NB4 (cell line): ENCODE measurements around the gene BARX2.

Experiments
- DNase-seq: peaks from one replicate; pipeline ENCODE4 v3.0.0; 2010; ENCODE audit warnings: low read depth
- H3K4me3 ChIP-seq: one replicate; pipeline ENCODE4 v1.5.1; 2011; ENCODE audit warnings: mild to moderate bottlenecking, low read depth, low read length, moderate library complexity
- MYC ChIP-seq: IDR thresholded peaks from 2 replicates; pipeline ENCODE4 v1.6.1; 2011; ENCODE audit warnings: low read depth, low read length
- POLR2A ChIP-seq: IDR thresholded peaks from 2 replicates; pipeline ENCODE4 v1.6.1; 2011; ENCODE audit warnings: mild to moderate bottlenecking; ENCODE audit not compliant: insufficient read length; ENCODE audit errors: extremely low read depth
- TF ChIP-seq, protein P1 (sequence below): IDR thresholded peaks from one replicate; pipeline ENCODE4 v1.5.1; 2012; ENCODE audit warnings: low read depth, low read length
- TF ChIP-seq, protein P2 (sequence below): IDR thresholded peaks from 2 replicates; pipeline ENCODE4 v1.6.1; 2011; ENCODE audit warnings: low read depth, low read length

The BARX2 gene

DNA sequence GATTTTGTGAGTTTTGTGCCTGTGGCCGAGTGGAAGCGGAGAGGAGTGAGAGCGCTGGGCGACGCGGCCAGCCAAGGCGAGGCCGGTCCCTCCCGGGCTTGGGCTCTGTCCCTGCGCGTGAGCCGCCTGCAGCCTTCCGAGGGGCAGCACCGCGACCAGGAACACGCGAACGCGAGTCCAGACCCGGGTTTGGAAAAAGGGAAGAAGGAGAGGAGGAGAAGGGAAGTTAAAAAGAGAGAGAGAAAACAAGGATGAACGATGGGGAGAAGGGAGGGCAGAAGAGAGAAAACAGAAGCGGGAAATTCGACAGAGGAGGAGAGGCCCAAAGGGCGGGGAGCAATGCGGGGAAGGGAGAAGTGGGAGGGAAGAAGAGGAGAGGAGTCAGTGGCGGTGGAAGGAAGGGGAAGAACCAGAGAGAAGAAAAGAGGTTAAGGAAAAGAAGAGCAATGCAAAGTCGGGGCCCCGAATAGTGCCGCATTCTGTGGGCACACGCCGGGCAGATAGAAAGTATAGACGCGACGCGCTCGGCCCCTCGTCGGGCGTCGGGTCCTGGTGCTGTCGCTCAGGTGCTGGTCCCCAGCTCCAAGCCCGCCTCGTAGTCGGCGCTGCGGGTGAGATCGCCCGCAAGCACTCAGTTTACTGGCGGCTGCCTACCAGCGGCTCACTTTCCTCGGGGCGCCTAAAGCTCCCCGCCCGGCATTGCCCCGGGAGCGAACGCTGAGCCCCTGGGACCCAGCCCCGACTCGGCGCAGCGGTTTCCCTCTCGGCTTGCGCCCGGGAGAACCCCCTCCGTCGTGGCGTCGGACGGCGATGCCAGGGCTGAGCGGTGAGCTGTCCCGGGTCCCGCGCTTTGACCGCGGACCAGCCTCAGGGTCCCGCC is 2.8 kb upstream of the BARX2 start:
- TF ChIP-seq MYC (no peak), POLR2A (no peak)
- TF ChIP-seq, protein P1, sequence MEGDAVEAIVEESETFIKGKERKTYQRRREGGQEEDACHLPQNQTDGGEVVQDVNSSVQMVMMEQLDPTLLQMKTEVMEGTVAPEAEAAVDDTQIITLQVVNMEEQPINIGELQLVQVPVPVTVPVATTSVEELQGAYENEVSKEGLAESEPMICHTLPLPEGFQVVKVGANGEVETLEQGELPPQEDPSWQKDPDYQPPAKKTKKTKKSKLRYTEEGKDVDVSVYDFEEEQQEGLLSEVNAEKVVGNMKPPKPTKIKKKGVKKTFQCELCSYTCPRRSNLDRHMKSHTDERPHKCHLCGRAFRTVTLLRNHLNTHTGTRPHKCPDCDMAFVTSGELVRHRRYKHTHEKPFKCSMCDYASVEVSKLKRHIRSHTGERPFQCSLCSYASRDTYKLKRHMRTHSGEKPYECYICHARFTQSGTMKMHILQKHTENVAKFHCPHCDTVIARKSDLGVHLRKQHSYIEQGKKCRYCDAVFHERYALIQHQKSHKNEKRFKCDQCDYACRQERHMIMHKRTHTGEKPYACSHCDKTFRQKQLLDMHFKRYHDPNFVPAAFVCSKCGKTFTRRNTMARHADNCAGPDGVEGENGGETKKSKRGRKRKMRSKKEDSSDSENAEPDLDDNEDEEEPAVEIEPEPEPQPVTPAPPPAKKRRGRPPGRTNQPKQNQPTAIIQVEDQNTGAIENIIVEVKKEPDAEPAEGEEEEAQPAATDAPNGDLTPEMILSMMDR = no peak
- TF ChIP-seq, protein P2, sequence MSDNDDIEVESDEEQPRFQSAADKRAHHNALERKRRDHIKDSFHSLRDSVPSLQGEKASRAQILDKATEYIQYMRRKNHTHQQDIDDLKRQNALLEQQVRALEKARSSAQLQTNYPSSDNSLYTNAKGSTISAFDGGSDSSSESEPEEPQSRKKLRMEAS = no peak
- DNase-seq = no peak
- no peak overlapping the region for H3K4me3 ChIP-seq

DNA sequence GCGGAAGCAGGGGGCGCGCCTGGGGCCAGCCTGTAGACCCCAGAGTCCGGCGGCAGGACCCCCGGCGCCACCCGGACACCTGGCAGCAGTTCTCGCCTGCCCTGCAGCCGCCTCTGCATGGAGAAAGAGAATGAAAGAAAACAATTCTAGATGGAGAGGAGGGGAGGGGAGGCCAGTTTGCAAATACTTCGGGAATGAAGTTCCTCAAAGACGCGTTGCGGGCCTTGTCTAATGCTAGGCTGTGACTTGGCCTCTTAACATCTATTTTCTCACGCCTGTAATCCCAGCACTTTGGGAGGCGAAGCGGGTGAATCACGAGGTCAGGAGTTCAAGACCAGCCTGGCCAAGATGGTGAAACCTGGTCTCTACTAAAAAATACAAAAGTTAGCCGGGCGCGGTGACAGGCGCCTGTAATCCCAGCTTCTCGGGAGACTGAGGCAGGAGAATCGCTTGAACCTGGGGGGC is 2.1 kb upstream of the BARX2 start:
- H3K4me3 ChIP-seq = no peak overlapping the region
- no peak for DNase-seq
- TF ChIP-seq MYC (no peak), POLR2A (no peak)
- TF ChIP-seq, protein P1 = no peak
- TF ChIP-seq, protein P2 = no peak

DNA sequence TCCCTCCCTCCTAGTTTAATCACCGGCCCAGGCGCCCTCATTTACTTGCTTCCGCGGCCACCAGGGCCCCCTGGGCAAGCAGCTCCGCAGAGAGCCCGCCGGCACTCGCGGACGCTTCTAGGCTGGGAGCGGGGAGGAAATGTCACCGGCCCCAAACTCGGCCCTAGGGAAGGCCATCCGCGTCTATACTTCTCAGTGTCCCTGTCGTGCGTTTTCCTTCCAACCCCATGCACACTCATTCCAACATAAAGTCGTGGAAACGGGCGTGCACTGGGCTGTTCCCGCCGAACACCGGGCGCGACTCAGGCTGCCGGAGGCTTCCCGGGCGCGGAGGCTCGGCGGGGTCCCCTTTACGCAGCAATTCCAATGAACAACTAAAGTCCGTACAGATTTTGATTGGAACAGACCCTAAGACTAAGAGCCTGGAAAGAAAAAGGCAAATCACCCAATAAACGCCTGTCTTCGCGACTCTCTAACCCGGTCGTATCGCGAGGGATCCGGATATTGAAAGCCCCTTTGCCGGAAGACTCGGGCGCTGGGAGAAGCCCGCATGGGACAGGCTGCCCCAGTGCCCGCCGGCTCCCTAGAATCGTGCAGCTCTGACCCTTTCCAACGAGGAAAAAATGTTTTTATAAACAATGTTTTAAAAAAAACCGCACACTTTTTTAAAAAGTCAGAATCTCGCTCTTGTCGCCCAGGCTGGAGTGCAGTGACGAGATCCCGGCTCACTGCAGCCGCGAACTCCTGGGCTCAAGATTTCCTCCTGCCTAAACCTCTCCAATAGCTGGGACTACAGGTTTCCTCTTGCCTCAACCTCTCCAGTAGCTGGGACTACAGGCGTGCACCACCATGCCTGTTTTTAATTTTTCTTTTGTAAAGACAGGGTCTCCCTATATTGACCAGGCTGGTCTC is 1.3 kb upstream of the BARX2 start:
- no peak overlapping the region for H3K4me3 ChIP-seq
- DNase-seq = no peak
- no peak for TF ChIP-seq POLR2A
- TF ChIP-seq MYC = no peak
- TF ChIP-seq, protein P2 = no peak
- TF ChIP-seq, protein P1 = no peak

DNA sequence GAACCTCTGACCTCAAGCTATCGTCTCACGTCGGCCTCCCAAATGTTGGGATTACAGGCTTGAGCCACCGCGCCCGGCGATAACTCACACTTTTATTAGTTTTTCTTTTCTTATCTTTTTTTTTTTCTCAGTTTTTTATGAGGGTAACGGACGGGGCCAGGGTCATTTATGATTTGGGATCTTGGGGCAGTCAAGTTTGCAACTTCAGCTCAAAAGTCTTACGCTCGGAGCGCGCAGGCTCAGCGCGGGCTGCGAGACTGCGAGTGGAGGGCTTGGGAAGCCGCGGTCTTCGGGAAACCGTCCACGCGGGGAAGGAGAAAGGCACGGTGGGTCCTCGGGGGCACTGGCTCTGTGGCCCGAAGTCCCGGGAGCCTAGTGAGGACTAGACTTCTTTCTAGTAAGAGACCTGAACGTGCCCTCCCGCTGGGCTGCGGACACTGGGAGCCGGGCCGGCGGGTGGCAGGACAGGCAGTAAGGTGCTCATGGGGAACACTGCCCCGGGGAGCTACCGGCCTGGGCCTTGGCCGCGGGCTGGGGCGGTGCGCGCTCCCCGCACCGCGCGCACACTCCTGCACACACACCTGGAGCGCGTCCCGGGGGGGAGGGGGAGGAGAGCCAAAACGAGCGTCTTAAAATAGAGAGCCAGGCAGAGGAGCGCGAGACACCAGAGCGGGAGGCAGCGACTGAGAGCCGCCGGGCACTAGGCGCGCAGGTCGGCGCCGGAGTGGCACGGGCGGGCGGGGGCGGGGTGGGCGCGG is 476 bp upstream of the BARX2 start:
- H3K4me3 ChIP-seq = no peak overlapping the region
- no peak for TF ChIP-seq MYC
- TF ChIP-seq POLR2A = no peak
- TF ChIP-seq, protein P1 = no peak
- TF ChIP-seq, protein P2 = no peak
- no peak for DNase-seq

DNA sequence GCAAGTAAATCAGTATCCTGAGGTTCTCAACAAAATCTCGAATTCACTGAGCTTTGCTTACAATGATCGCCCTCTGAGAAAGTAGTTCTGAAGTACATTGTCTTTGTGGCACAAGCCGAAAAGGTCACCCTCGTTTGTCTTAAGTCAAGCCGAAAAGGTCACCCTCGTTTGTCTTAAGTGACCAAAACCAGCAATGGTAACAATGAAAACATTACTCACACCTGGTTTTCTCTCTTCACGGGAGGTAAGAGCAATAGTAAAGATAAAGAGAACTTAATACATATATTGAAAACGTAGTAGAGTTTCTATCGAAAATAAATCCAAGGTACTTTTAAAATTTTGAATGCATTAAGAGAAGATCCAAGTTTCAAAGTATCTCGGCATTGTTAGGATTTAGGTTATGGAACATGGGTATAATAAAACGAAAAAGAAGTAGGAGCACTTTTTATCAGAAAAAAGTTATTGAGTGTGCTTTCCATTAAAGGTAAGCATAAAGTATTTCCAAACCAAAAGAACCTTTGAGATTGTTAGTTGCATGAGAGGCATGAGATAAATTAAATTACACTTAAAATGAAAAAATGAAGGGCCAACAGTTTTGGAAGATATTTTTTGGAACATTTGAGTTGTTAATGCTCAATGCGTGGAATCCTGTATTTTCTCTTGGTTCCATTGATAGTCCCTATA is 1.2 kb downstream of the BARX2 start:
- no peak for DNase-seq
- TF ChIP-seq POLR2A (no peak), MYC (no peak)
- TF ChIP-seq, protein P2 = no peak
- TF ChIP-seq, protein P1 = no peak
- H3K4me3 ChIP-seq = no peak overlapping the region
